HG03354 (cell line): ENCODE measurements around the gene FBXL2.

Experiments
- ATAC-seq: cut with Tn5 transposase; IDR thresholded peaks from one replicate; pipeline ENCODE4 v1.9.1; 2021; ENCODE audit warnings: mild to moderate bottlenecking; ENCODE audit not compliant: unreplicated experiment, poor library complexity, severe bottlenecking

Gene FBXL2

GRCh38 chr3:33313331-33313730, 36.1 kb downstream of the FBXL2 start:
- no peak for ATAC-seq

GRCh38 chr3:33314993-33315392, 37.8 kb downstream of the FBXL2 start:
- ATAC-seq, result no peak

GRCh38 chr3:33315826-33316225, 38.6 kb downstream of the FBXL2 start:
- ATAC-seq, result no peak

- ATAC-seq, result no peak
These were observed 40.9 kb downstream of the FBXL2 start for GRCh38 chr3:33317963-33318709.

- ATAC-seq, result no peak
These were observed 41.6 kb downstream of the FBXL2 start for GRCh38 chr3:33318710-33319380.

- ATAC-seq, result no peak
These were observed 45.2 kb downstream of the FBXL2 start for GRCh38 chr3:33322412-33322811.

- no peak for ATAC-seq
These were observed 54.2 kb downstream of the FBXL2 start for GRCh38 chr3:33331414-33331813.

GRCh38 chr3:33334364-33334763, 57.1 kb downstream of the FBXL2 start:
- ATAC-seq, result no peak

- ATAC-seq, result peak; percentile 71
These were observed 61.8 kb downstream of the FBXL2 start for GRCh38 chr3:33338936-33339465.

- ATAC-seq, result no peak
These were observed 62.5 kb downstream of the FBXL2 start for GRCh38 chr3:33339758-33340157.

- ATAC-seq, result no peak
These were observed 78.4 kb downstream of the FBXL2 start for GRCh38 chr3:33355611-33356010.

GRCh38 chr3:33358172-33358781, 81.0 kb downstream of the FBXL2 start:
- ATAC-seq, result no peak

GRCh38 chr3:33360136-33360825, 83.0 kb downstream of the FBXL2 start:
- ATAC-seq, result no peak

GRCh38 chr3:33363113-33363800, 86.0 kb downstream of the FBXL2 start:
- ATAC-seq, result no peak

GRCh38 chr3:33364060-33364459, 86.8 kb downstream of the FBXL2 start:
- no peak for ATAC-seq

GRCh38 chr3:33364531-33365128, 87.4 kb downstream of the FBXL2 start:
- no peak for ATAC-seq

- ATAC-seq, result no peak
These were observed 95.2 kb downstream of the FBXL2 start for GRCh38 chr3:33372218-33373081.

- no peak for ATAC-seq
These were observed 95.8 kb downstream of the FBXL2 start for GRCh38 chr3:33373082-33373437.
